MM.1S (cell line): Measurements from ENCODE around the gene ACER3.

Source experiments
- CTCF ChIP-seq: fragments of 300-600 bp; sonication (generic); IDR thresholded peaks from 2 replicates; pipeline ENCODE4 v1.5.1; 2016; ENCODE audit warnings: antibody characterized with exemption, low read length, mixed read lengths
- EZH2 ChIP-seq: fragments of 300-600 bp; sonication (generic); optimal IDR thresholded peaks from 2 replicates; pipeline ENCODE3; 2017; ENCODE audit warnings: low read depth, mild to moderate bottlenecking, antibody characterized with exemption, low read length, mixed read lengths
- EZH2phosphoT487 ChIP-seq: fragments of 300-600 bp; sonication (generic); IDR thresholded peaks from 2 replicates; pipeline ENCODE4 v1.6.1; 2018; ENCODE audit warnings: antibody characterized with exemption, low read length

DNA sequence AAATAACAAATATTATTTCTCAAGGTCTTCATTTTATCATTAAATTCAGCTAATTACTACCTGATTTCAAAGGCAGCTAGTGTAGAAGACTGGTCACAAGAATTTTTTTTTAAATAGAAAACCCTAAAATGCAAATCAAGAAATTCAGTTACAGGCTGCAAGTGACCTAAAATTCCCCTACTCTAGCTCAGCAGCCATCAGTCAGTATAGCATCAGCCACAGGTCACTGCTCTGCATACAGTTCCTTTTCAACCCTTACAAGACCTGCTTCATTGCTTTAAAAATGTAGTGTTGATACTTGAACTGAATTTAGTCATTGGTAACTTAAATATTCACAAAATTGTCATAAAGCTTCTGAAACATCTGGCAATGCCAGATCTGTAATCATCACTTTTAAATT, 164.0 kb downstream of the ACER3 start:
- TF ChIP-seq EZH2 (no peak), EZH2phosphoT487 (no peak), CTCF (no peak)
